ENCODE measurements around the gene SLC25A21.
"Not testable (repeated sequence)": the region's sequence is repeated elsewhere in the genome, so short reads cannot be mapped to it uniquely, and the experiment has no call there.

SLC25A21 gene

DNA sequence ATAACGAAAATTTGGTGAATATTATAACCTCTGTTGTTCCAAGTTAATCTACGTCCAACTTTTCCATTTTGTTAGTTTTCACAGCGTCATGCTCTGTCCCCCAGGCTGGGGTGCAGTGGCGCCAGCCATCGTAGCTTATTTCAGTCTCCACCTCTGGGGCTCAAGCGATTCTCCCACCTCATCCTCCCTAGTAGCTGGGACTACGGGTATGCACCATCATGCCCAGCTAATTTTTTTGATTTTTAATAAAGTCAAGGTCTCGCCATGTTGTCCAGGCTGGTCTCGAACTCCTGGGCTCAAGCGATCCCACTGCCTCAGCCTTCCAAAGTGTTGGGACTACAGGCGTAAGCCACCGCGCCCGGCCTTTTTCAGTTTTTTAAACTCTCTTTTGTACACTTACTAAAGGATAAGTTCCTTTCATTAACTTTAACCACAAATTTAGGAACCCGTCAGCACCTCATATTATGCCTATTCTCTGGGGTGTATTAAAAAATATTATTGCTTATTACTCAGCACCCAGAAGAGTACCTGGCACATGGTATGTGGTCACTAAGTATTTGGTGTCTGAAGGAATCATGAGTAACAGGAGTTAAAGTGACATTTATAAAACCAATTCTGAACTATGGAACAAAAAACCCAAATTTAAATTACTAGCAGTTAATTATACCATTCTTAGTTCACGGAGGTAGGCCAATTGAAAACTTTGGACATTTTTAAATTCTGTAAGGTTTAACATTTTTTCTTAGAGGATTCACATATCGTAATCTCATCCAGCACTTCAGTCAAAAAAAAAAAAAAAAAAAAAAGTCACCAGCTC is 24.4 kb upstream of the SLC25A21 start:
- no peak for TF ChIP-seq ZNF274 (IDR thresholded peaks at IDR 0.05; ENCODE audit: low read depth, low read length)
- H3K4me3 ChIP-seq (ENCODE audit: low read length) = peak overlapping the region; percentile 29; the same call in 1 of the 2 replicates

DNA sequence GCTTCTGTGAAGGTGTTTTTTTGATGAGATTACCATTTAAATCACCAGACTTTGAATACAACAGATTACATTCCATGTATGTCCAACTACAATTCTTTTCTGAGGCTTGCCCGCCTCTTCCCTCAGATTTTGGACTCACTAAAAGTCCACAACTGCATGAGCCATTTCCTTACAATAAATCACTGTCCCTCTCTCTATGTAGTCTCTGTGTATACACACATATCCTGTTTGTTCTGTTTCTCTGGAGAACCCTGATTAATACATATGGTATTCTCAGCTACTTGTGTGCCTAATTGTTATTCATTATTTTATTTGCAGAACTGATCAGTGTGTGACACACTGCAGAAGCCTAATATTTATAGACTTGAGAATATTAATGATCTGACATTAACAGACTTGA is 22.9 kb upstream of the SLC25A21 start:
- TF ChIP-seq ZNF274 (IDR thresholded peaks at IDR 0.05; ENCODE audit: low read depth, low read length) = no peak
- no peak overlapping the region for H3K4me3 ChIP-seq (ENCODE audit: low read length)

DNA sequence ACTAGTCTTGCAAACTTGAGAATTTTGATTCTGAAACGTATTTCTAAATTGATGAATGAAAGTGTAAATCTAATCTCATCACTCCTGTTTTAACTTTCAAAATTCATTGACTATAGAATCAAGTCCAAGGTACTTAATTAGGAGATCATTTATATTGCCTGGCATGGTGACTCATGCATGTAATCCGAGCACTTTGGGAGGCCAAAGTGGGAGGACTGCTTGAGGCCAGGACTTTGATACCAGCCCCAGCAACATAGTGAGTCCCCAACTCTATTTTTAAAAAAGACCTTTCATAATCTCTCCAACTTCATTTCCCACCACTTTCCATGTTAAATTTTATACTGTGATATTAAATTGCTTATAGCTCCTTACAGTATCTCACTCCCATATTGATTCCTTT is 22.3 kb upstream of the SLC25A21 start:
- no peak overlapping the region for H3K4me3 ChIP-seq (ENCODE audit: low read length)
- no peak for TF ChIP-seq ZNF274 (IDR thresholded peaks at IDR 0.05; ENCODE audit: low read depth, low read length)

GRCh38 chr14:37189733-37190132 is 17.3 kb upstream of the SLC25A21 start:
- not testable (repeated sequence) for H3K4me3 ChIP-seq (ENCODE audit: low read length)

DNA sequence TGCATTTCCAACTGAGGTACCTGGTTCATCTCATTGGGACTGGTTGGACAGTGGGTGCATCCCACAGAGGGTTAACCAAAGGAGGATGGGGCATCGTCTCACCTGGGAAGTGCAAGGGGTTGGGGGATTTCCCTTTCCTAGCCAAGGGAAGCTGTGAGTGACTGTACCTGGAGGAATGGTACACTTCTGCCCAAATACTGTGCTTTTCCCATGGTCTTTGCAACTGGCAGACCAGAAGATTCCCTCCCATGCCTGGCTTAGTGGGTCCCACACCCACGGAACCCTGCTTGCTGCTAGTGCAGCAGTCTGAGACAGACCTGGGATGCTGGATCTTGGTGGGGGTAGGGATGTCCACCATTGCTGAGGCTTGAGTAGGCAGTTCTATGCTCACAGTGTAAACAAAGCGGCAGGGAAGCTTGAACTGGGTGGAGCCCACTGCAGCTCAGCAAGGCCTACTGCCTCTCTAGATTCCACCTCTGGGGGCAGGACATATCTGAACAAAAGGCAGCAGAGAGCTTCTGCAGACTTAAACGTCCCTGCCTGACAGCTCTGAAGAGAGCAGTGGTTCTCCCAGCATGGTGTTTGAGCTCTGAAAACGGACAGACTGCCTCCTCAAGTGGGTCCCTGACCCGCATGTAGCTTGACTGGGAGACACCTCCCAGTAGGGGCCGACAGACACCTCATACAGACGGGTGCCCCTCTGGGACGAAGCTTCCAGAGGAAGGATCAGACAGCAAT is 15.6 kb upstream of the SLC25A21 start:
- H3K4me3 ChIP-seq (ENCODE audit: low read length) = not testable (repeated sequence)

GRCh38 chr14:37187294-37187693 is 14.9 kb upstream of the SLC25A21 start:
- no peak overlapping the region for H3K4me3 ChIP-seq (ENCODE audit: low read length)
- no peak for TF ChIP-seq ZNF274 (IDR thresholded peaks at IDR 0.05; ENCODE audit: low read depth, low read length)

GRCh38 chr14:37186865-37187264 is 14.5 kb upstream of the SLC25A21 start:
- TF ChIP-seq ZNF274 (IDR thresholded peaks at IDR 0.05; ENCODE audit: low read depth, low read length) = no peak
- no peak overlapping the region for H3K4me3 ChIP-seq (ENCODE audit: low read length)

GRCh38 chr14:37185670-37186069 is 13.3 kb upstream of the SLC25A21 start:
- no peak for TF ChIP-seq ZNF274 (IDR thresholded peaks at IDR 0.05; ENCODE audit: low read depth, low read length)
- no peak overlapping the region for H3K4me3 ChIP-seq (ENCODE audit: low read length)

GRCh38 chr14:37184520-37184919 is 12.1 kb upstream of the SLC25A21 start:
- not testable (repeated sequence) for H3K4me3 ChIP-seq (ENCODE audit: low read length)

DNA sequence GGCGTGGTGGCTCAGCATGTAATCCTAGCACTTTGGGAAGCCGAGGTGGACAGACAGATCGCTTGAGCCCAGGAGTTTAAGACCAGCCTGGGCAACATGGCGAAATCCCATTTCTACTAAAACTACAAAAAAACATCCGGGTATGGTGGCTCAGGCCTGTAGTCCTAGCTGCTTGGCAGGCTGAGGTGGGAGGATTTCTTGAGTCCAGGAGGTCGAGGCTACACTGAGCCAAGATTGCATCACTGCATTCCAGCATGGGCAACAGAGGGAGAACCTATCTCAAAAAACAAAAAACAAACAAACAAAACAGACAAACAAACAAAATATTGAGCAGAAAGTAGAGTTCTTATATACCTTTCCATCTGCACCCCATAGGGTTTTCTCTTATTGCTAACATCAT is 9.0 kb upstream of the SLC25A21 start:
- H3K4me3 ChIP-seq (ENCODE audit: low read length) = no peak overlapping the region
- TF ChIP-seq ZNF274 (IDR thresholded peaks at IDR 0.05; ENCODE audit: low read depth, low read length) = no peak

- H3K4me3 ChIP-seq (ENCODE audit: low read length) = not testable (repeated sequence)
Observed at GRCh38 chr14:37180886-37181285, 8.5 kb upstream of the SLC25A21 start.

GRCh38 chr14:37179896-37180502 is 7.6 kb upstream of the SLC25A21 start:
- H3K4me3 ChIP-seq (ENCODE audit: low read length) = no peak overlapping the region

DNA sequence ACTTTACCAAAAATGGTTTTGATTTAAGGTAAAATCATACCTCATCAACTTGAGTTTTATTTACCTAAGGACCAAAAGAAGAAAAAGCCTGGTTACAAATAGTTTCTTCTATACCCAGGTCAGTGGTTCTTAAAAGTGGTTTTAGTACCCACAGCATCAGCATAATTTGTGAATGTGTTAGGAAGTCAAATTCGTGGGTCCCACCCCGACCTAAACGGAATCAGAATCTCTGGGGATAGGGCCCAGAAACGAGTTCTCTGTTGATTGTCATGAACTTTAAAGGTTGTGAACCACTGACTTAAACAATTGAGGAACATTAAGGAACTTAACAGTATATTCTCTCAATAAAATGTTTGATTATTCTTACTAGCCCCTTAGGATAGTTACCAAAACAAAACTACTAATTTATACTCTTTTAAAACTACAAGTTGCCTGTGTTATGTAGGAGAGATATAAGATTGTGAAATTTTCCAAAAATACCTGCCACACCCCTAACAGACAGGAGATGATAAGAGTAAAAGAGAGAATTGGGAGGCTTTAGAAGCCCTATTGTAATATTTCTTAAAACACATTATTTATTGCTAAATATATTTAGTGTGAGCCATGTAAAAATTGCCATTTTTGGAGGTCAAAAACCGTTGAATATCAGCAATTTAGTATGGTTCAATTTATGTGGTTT is 669 bp upstream of the SLC25A21 start:
- no peak for TF ChIP-seq ZNF274 (IDR thresholded peaks at IDR 0.05; ENCODE audit: low read depth, low read length)
- H3K4me3 ChIP-seq (ENCODE audit: low read length) = peak overlapping the region; percentile 1; the same call in 1 of the 2 replicates

More at GRCh38 chr14:37179896-37180502, 7.6 kb upstream of the SLC25A21 start:
- TF ChIP-seq ZNF274 (IDR thresholded peaks at IDR 0.05; ENCODE audit: low read depth, low read length) = no peak

GRCh38 chr14:37171678-37172023 is 755 bp downstream of the SLC25A21 start:
- no peak for TF ChIP-seq ZNF274 (IDR thresholded peaks at IDR 0.05; ENCODE audit: low read depth, low read length)
- no peak overlapping the region; the same call in 1 of the 2 replicates for H3K4me3 ChIP-seq (ENCODE audit: low read length)

GRCh38 chr14:37170993-37171392 is 1.4 kb downstream of the SLC25A21 start:
- H3K4me3 ChIP-seq (ENCODE audit: low read length) = no peak overlapping the region
- TF ChIP-seq ZNF274 (IDR thresholded peaks at IDR 0.05; ENCODE audit: low read depth, low read length) = no peak
